GM19397 (cell line): ENCODE measurements around the gene HOXB8.
A peak's percentile ranks its signal among the peaks of the same experiment; 100 is the strongest.

Source experiments
- ATAC-seq: cut with Tn5 transposase; IDR thresholded peaks from one replicate; pipeline ENCODE4 v1.9.1; 2021; ENCODE audit warnings: mild to moderate bottlenecking, moderate library complexity; ENCODE audit not compliant: unreplicated experiment

HOXB8 gene

GRCh38 chr17:48586355-48587258, 28.5 kb downstream of the HOXB8 start:
- ATAC-seq: no peak

- ATAC-seq: no peak
Measured at GRCh38 chr17:48584223-48584741, 30.8 kb downstream of the HOXB8 start.

GRCh38 chr17:48583708-48584222, 31.3 kb downstream of the HOXB8 start:
- ATAC-seq: no peak

GRCh38 chr17:48582750-48583069, 32.4 kb downstream of the HOXB8 start:
- no peak for ATAC-seq

GRCh38 chr17:48579760-48580554, 35.1 kb downstream of the HOXB8 start:
- no peak for ATAC-seq

- no peak for ATAC-seq
Measured at GRCh38 chr17:48579471-48579759, 35.7 kb downstream of the HOXB8 start.

- ATAC-seq: peak; percentile 25
Measured at GRCh38 chr17:48578616-48579470, 36.2 kb downstream of the HOXB8 start.

GRCh38 chr17:48577946-48578615, 37.0 kb downstream of the HOXB8 start, which contains the start of gene HOXB4:
Gene HOXB4, minus strand, starts transcription at chr17:48578350. Its CDS starts 31 bp downstream, at chr17:48578319.
- peak; percentile 50 for ATAC-seq

GRCh38 chr17:48577330-48577945, 37.7 kb downstream of the HOXB8 start:
- ATAC-seq: peak; percentile 7

GRCh38 chr17:48576479-48577309, 38.4 kb downstream of the HOXB8 start:
- ATAC-seq: no peak

GRCh38 chr17:48575673-48576478, 39.2 kb downstream of the HOXB8 start:
- ATAC-seq: no peak

GRCh38 chr17:48575066-48575582, 40.0 kb downstream of the HOXB8 start:
- ATAC-seq: no peak

GRCh38 chr17:48574505-48575065, 40.5 kb downstream of the HOXB8 start:
- ATAC-seq: no peak

GRCh38 chr17:48571826-48572417, 43.2 kb downstream of the HOXB8 start:
- ATAC-seq: no peak

- ATAC-seq: no peak
Measured at GRCh38 chr17:48571024-48571818, 43.9 kb downstream of the HOXB8 start.

GRCh38 chr17:48570325-48571023, 44.6 kb downstream of the HOXB8 start:
- no peak for ATAC-seq
